HEK293 (cell line): ENCODE results near the gene ZNF688.
"Not testable (repeated sequence)": the region's sequence is repeated elsewhere in the genome, so short reads cannot be mapped to it uniquely, and the experiment has no call there.

Experiments used
- CTCF ChIA-PET: fragments of 350-600 bp; formaldehyde crosslinking; extraction: SDS; loops from one replicate; lab custom pipeline; 2021; ENCODE audit warnings: antibody characterized with exemption; lab: Yijun Ruan, JAX
- POLR2A ChIA-PET: fragments of 300-600 bp; formaldehyde crosslinking; extraction: SDS; loops from one replicate; lab custom pipeline; 2020; ENCODE audit warnings: antibody characterized with exemption, inconsistent platforms; lab: Yijun Ruan, JAX
- H3K27ac ChIP-seq: fragments of 200-500 bp; sonication (Bioruptor generic); 2 replicates; pipeline ENCODE4 v1.5.1; 2014; ENCODE audit warnings: low read depth, low read length, control low read depth, inconsistent platforms; ENCODE audit errors: extremely low read depth
- H3K36me3 ChIP-seq, 2 experiments: fragments of 200-500 bp in 1 of 2; sonication (Bioruptor generic) in 1 of 2; 1 replicate in 1 of 2; 2 replicates in 1 of 2; pipeline ENCODE4 v1.5.1; 2014 to 2017; ENCODE audit warnings: inconsistent platforms in 2 of 2, low read length in 2 of 2; ENCODE audit not compliant: control insufficient read depth in 2 of 2, insufficient read depth in 1 of 2
- H3K4me1 ChIP-seq: fragments of 200-500 bp; sonication (Bioruptor generic); 2 replicates; pipeline ENCODE4 v1.5.1; 2014; ENCODE audit warnings: mild to moderate bottlenecking, low read length, inconsistent platforms; ENCODE audit not compliant: control insufficient read depth, insufficient read depth
- H3K4me3 ChIP-seq: 2 replicates; pipeline ENCODE4 v1.5.1; 2011; ENCODE audit warnings: low read depth, mild to moderate bottlenecking, control low read depth, low read length, moderate library complexity
- H3K9me3 ChIP-seq: fragments of 200-500 bp; sonication (Bioruptor generic); 2 replicates; pipeline ENCODE4 v1.5.1; 2014; ENCODE audit warnings: low read depth, low read length, inconsistent platforms; ENCODE audit not compliant: control insufficient read depth, insufficient read depth
- GLIS1 ChIP-seq: fragments of 450-650 bp; formaldehyde crosslinking; IDR thresholded peaks from 2 replicates; pipeline ENCODE4 v1.5.1; 2016; ENCODE audit warnings: missing biosample characterization, missing genetic modification characterization
- IKZF3 ChIP-seq: fragments of 450-650 bp; IDR thresholded peaks from 2 replicates; pipeline ENCODE4 v1.5.0; 2018; ENCODE audit warnings: missing biosample characterization, mild to moderate bottlenecking, missing genetic modification characterization, moderate library complexity
- KLF17 ChIP-seq: fragments of 450-650 bp; formaldehyde crosslinking; IDR thresholded peaks from 2 replicates; pipeline ENCODE4 v1.5.1; 2016; ENCODE audit warnings: missing biosample characterization, missing genetic modification characterization
- PATZ1 ChIP-seq: fragments of 450-650 bp; formaldehyde crosslinking; IDR thresholded peaks from 2 replicates; pipeline ENCODE4 v1.5.1; 2016; ENCODE audit warnings: missing biosample characterization, missing genetic modification characterization
- PRDM10 ChIP-seq: fragments of 450-650 bp; formaldehyde crosslinking; IDR thresholded peaks from 2 replicates; pipeline ENCODE4 v1.5.1; 2016; ENCODE audit warnings: missing biosample characterization, missing genetic modification characterization
- ZNF280C ChIP-seq: fragments of 450-650 bp; formaldehyde crosslinking; IDR thresholded peaks from 2 replicates; pipeline ENCODE4 v1.5.1; 2016; ENCODE audit warnings: missing biosample characterization, missing genetic modification characterization
- ZNF366 ChIP-seq: fragments of 450-650 bp; formaldehyde crosslinking; conservative IDR thresholded peaks from 2 replicates; pipeline ENCODE4 v1.5.1; 2016; ENCODE audit warnings: missing biosample characterization, missing genetic modification characterization
- ZNF548 ChIP-seq: fragments of 450-650 bp; formaldehyde crosslinking; IDR thresholded peaks from 2 replicates; pipeline ENCODE4 v1.5.1; 2016; ENCODE audit warnings: missing biosample characterization, missing genetic modification characterization
- ZNF600 ChIP-seq: fragments of 450-650 bp; formaldehyde crosslinking; IDR thresholded peaks from 2 replicates; pipeline ENCODE4 v1.5.1; 2016; ENCODE audit warnings: missing biosample characterization, missing genetic modification characterization
- ZNF692 ChIP-seq: fragments of 450-650 bp; formaldehyde crosslinking; IDR thresholded peaks from 2 replicates; pipeline ENCODE4 v1.5.1; 2016; ENCODE audit warnings: missing biosample characterization, missing genetic modification characterization

Gene ZNF688

GRCh38 chr16:30541502-30542329, 29.8 kb downstream of the ZNF688 start (continued):
- peak; percentile 34; the same call in 1 of the 2 replicates for TF ChIP-seq GLIS1 (tag by site-specific recombination)
- peak; percentile 81 for TF ChIP-seq PRDM10 (tag by site-specific recombination)
- no peak for TF ChIP-seq ZNF548 (tag by site-specific recombination)
- peak; percentile 67 for TF ChIP-seq ZNF600 (tag by site-specific recombination)
- no peak for TF ChIP-seq ZNF280C (tag by site-specific recombination)
- TF ChIP-seq KLF17 (tag by site-specific recombination), result peak; percentile 54
- TF ChIP-seq PATZ1 (tag by site-specific recombination), result 0 out of 2 replicates have a peak, but pooled peaks have one; percentile 17
- peak; percentile 51; the same call in 1 of the 2 replicates for TF ChIP-seq ZNF692 (tag by site-specific recombination)
- peak; percentile 51 for TF ChIP-seq IKZF3 (tag by site-specific recombination)
- TF ChIP-seq ZNF366 (tag by site-specific recombination), result peak; percentile 78

- ChIA-PET POLR2A (interaction anchor here (1.2 to 3.1 kb wide), 4 partner anchors 11 to 93 kb away, joined by 3 to 12 read pairs (median 4); partner anchors contain the start of genes ZNF688 and ZNF764), CTCF (interaction anchor here (0.6 kb wide), 2 partner anchors 7 to 73 kb away, joined by 4 to 6 read pairs; no protein-coding TSS in a partner anchor)
- not testable (repeated sequence) for H3K36me3 ChIP-seq, H3K9me3 ChIP-seq, H3K4me3 ChIP-seq, H3K27ac ChIP-seq, H3K4me1 ChIP-seq
Observed at GRCh38 chr16:30540916-30541464, 30.5 kb downstream of the ZNF688 start.
